Measurements from ENCODE around the gene COL27A1. TPM values are rescaled to one million over a fixed set of nuclear protein-coding genes. Genes with fewer than 3 reads are reported as not detected.

The COL27A1 gene
- polyA plus RNA-seq (2012; rRNA removed): 6.8 and 8.7 TPM in 2 replicates
- 2.6 and 3.0 TPM in 2 replicates for polyA plus RNA-seq (2012; cell fraction: cytosol; rRNA removed)
- 55.3 and 131 TPM in 2 replicates for polyA plus RNA-seq (2012; cell fraction: nucleus; rRNA removed)

GRCh38 chr9:114155263-114155994 lies at the start of gene COL27A1:
TSS of gene COL27A1 (plus strand) at chr9:114155537. CDS start at chr9:114155951, 414 bp downstream.
- TF ChIP-seq RCOR1 (IDR thresholded peaks at IDR 0.05; ENCODE audit: low read length): no peak
- TF ChIP-seq SMC3 (IDR thresholded peaks at IDR 0.05; ENCODE audit: low read depth, low read length): peak; percentile 88
- no peak for TF ChIP-seq EP300 (IDR thresholded peaks at IDR 0.05; ENCODE audit: borderline replicate concordance in 1 of 2, low read depth in 1 of 2, low read length in 1 of 2)
- TF ChIP-seq GATA2 (CRISPR knock-in tag; IDR thresholded peaks at IDR 0.05): no peak
- TF ChIP-seq, protein P1, sequence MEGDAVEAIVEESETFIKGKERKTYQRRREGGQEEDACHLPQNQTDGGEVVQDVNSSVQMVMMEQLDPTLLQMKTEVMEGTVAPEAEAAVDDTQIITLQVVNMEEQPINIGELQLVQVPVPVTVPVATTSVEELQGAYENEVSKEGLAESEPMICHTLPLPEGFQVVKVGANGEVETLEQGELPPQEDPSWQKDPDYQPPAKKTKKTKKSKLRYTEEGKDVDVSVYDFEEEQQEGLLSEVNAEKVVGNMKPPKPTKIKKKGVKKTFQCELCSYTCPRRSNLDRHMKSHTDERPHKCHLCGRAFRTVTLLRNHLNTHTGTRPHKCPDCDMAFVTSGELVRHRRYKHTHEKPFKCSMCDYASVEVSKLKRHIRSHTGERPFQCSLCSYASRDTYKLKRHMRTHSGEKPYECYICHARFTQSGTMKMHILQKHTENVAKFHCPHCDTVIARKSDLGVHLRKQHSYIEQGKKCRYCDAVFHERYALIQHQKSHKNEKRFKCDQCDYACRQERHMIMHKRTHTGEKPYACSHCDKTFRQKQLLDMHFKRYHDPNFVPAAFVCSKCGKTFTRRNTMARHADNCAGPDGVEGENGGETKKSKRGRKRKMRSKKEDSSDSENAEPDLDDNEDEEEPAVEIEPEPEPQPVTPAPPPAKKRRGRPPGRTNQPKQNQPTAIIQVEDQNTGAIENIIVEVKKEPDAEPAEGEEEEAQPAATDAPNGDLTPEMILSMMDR (IDR thresholded peaks at IDR 0.05): peak; percentile 93
- TF ChIP-seq SIN3A (IDR thresholded peaks at IDR 0.05; ENCODE audit: borderline replicate concordance, low read depth, low read length): 0 out of 2 replicates have a peak, but pooled peaks have one; percentile 50
- peak; percentile 82 for TF ChIP-seq RAD21 (IDR thresholded peaks at IDR 0.05; ENCODE audit: low read length)
- Histone ChIP-seq H3F3A (replicated peaks; ENCODE audit: insufficient read depth) (peaks cover 3% of the 10 kb centered on the region), H3K4me3 (ENCODE audit: low read depth in 2 of 2, low read length in 1 of 2) (peak within 1 kb of the TSS; percentile 54 to 88), H3K27me3 (ENCODE audit: insufficient read depth) (peaks cover 5% of the 10 kb centered on the region; the same call in 1 of the 2 replicates), H3K79me2 (ENCODE audit: insufficient read depth) (peaks cover 24% of the 10 kb centered on the region; the same call in 1 of the 2 replicates), H3K9me3 (no peaks in the 10 kb centered on the region), H3K4me1 (ENCODE audit: control insufficient read depth in 1 of 2, insufficient read depth in 2 of 2, low read depth in 1 of 2, low read length in 1 of 2) (peaks cover 5 to 8% of the 10 kb centered on the region in 2 experiments; a peak in 2 of 4 replicates), H2AFZ (ENCODE audit: low read depth) (peak within 1 kb of the TSS; percentile 92; the same call in 1 of the 2 replicates), H3K27ac (ENCODE audit: low read depth in 2 of 2, low read length in 1 of 2) (peak within 1 kb of the TSS in 1 of 2 experiments; percentile 29; a peak in 1 of 4 replicates), H4K20me1 (ENCODE audit: insufficient read depth) (0 out of 2 replicates have a peak, but pooled peaks cover 7% of the 10 kb centered on the region), H3K9ac (peak within 1 kb of the TSS; percentile 69), H3K4me2 (peak within 1 kb of the TSS; percentile 91), H3K9me2 (no peaks in the 10 kb centered on the region), H3K36me3 (replicated peaks in 1 of 2; ENCODE audit: control insufficient read depth in 1 of 2, insufficient read depth in 2 of 2, low read length in 1 of 2) (no peaks in the 10 kb centered on the region)
- ChIA-PET CTCF (interaction anchor here (0.6 to 14.0 kb wide), 60 partner anchors 9 to 489 kb away, joined by 3 to 187 read pairs (median 5); partner anchors contain the start of gene AMBP), POLR2A (no interaction called here)
- 0% methylated on average over 16 of the region's 63 CpGs for WGBS (ENCODE audit: low lambda C conversion rate)
- peak; percentile 97 for DNase-seq

DNA sequence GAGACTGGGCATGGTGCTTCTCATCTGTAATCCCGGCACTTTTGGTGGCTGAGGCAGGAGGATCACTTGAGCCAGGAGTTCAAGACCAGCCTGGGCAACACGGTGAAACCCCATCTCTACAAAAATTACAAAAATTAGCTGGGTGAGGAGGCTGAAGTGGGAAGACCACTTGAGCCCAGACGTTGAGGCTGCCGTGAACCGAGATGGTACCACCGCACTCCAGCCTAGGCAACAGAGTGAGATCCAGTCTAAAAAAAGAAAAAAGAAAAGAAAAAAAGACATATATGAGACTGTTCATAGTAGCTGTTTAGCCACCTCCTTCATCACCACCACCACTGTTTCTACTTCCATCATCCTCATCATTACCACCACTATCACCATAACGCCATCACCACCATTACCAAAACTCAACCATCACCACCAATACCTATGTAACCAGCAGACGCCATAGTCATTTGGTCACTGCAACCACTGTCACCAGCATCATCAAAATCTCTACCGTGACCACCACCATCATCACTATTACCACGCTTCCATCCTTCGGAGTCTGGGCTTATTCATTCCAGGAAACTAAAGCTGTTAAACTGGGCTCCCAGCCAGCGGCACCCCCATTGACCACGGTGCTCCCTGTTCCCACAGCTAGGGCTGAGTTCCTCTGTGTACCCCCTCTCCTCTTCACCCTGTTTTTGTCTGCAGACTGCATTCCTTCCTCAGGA lies 47.9 kb upstream of the COL27A1 start:
- no peak overlapping the region; a peak in 1 of 4 replicates for H3K4me3 ChIP-seq (ENCODE audit: low read depth in 2 of 2, low read length in 1 of 2)
- ChIA-PET POLR2A (no interaction called here), CTCF (interaction anchor here (0.7 to 6.4 kb wide), 47 partner anchors 8 to 425 kb away, joined by 3 to 269 read pairs (median 6); partner anchors contain the start of genes COL27A1 and KIF12)
- no peak overlapping the region for H3K27ac ChIP-seq (ENCODE audit: low read depth in 2 of 2, low read length in 1 of 2)
- H2AFZ ChIP-seq (ENCODE audit: low read depth): no peak overlapping the region
- peaks cover 0 to 3% of the 10 kb centered on the region in 2 experiments for H3K36me3 ChIP-seq (replicated peaks in 1 of 2; ENCODE audit: control insufficient read depth in 1 of 2, insufficient read depth in 2 of 2, low read length in 1 of 2)
- no peaks in the 10 kb centered on the region for H3K79me2 ChIP-seq (ENCODE audit: insufficient read depth)
- H3K9ac ChIP-seq: no peak overlapping the region
- no peaks in the 10 kb centered on the region; the same call in 1 of the 2 replicates for H3K27me3 ChIP-seq (ENCODE audit: insufficient read depth)
- DNase-seq: no peak
- 82% methylated on average over 13 of the region's 13 CpGs for WGBS (ENCODE audit: low lambda C conversion rate)
- no peaks in the 10 kb centered on the region for H3K9me2 ChIP-seq
- no peak overlapping the region for H3K4me2 ChIP-seq
- H3K9me3 ChIP-seq: peaks cover 16% of the 10 kb centered on the region; the same call in 1 of the 2 replicates
- H4K20me1 ChIP-seq (ENCODE audit: insufficient read depth): no peaks in the 10 kb centered on the region
- no peaks in the 10 kb centered on the region for H3K4me1 ChIP-seq (ENCODE audit: control insufficient read depth in 1 of 2, insufficient read depth in 2 of 2, low read depth in 1 of 2, low read length in 1 of 2)
- peaks cover 23% of the 10 kb centered on the region for H3F3A ChIP-seq (replicated peaks; ENCODE audit: insufficient read depth)
- TF ChIP-seq YY1 (IDR thresholded peaks at IDR 0.05; ENCODE audit: low read depth): no peak
- TF ChIP-seq TAF1 (IDR thresholded peaks at IDR 0.05; ENCODE audit: borderline replicate concordance, low read depth, low read length): no peak
- no peak for TF ChIP-seq GABPA (IDR thresholded peaks at IDR 0.05; ENCODE audit: low read depth)
- no peak for TF ChIP-seq RXRA (IDR thresholded peaks at IDR 0.05; ENCODE audit: borderline replicate concordance, low read depth)
- no peak for TF ChIP-seq MAX (IDR thresholded peaks at IDR 0.05; ENCODE audit: low read depth)
- TF ChIP-seq USF1 (IDR thresholded peaks at IDR 0.05; ENCODE audit: borderline replicate concordance, low read depth): no peak
- TF ChIP-seq ZBTB33 (IDR thresholded peaks at IDR 0.05; ENCODE audit: borderline replicate concordance, low read depth): no peak
- TF ChIP-seq, protein P1 (IDR thresholded peaks at IDR 0.05): no peak
